ENCODE results near the gene IFIH1. TPM values are rescaled to one million over a fixed set of nuclear protein-coding genes. Genes with fewer than 3 reads are reported as not detected.

The IFIH1 gene
- total RNA-seq, 1 donor from 2014 or later = 27.9 TPM

GRCh38 chr2:162243715-162244114 lies 74.8 kb downstream of the IFIH1 start:
- DNase-seq (ENCODE audit: low spot score) = no peak
- H3K36me3 Mint-ChIP-seq (ENCODE audit: low read depth) = no peaks in the 10 kb centered on the region
- no peaks in the 10 kb centered on the region for H3K4me1 Mint-ChIP-seq (ENCODE audit: low read depth)
- intact Hi-C loops (cut with micrococcal nuclease) = no loop called here
- H3K4me3 Mint-ChIP-seq = no peak overlapping the region
- peaks cover 40% of the 10 kb centered on the region for H3K27me3 Mint-ChIP-seq (ENCODE audit: insufficient read depth)
- no peaks in the 10 kb centered on the region for H3K9me3 Mint-ChIP-seq
- H3K27ac Mint-ChIP-seq = no peak overlapping the region

GRCh38 chr2:162243294-162243693 lies 75.2 kb downstream of the IFIH1 start, which contains the start of gene FAP:
Gene FAP (minus strand): TSS chr2:162243445. CDS start chr2:162243327, 118 bp downstream.
- Mint-ChIP-seq H3K27me3 (ENCODE audit: insufficient read depth) (peaks cover 40% of the 10 kb centered on the region), H3K9me3 (no peaks in the 10 kb centered on the region), H3K36me3 (ENCODE audit: low read depth) (no peaks in the 10 kb centered on the region), H3K4me3 (no peak within 1 kb of the TSS), H3K4me1 (ENCODE audit: low read depth) (no peaks in the 10 kb centered on the region), H3K27ac (no peak within 1 kb of the TSS)
- no peak for DNase-seq (ENCODE audit: low spot score)
- intact Hi-C loops (cut with micrococcal nuclease) = no loop called here

- Mint-ChIP-seq H3K4me3 (no peak overlapping the region), H3K4me1 (ENCODE audit: low read depth) (no peaks in the 10 kb centered on the region), H3K27ac (no peak overlapping the region), H3K9me3 (no peaks in the 10 kb centered on the region), H3K36me3 (ENCODE audit: low read depth) (no peaks in the 10 kb centered on the region), H3K27me3 (ENCODE audit: insufficient read depth) (peaks cover 46% of the 10 kb centered on the region)
- intact Hi-C loops (cut with micrococcal nuclease) = no loop called here
- no peak for DNase-seq (ENCODE audit: low spot score)
These were observed 75.8 kb downstream of the IFIH1 start for GRCh38 chr2:162242586-162243280.

GRCh38 chr2:162241571-162241970 lies 76.9 kb downstream of the IFIH1 start:
- intact Hi-C loops (cut with micrococcal nuclease) = no loop called here
- DNase-seq (ENCODE audit: low spot score) = no peak
- Mint-ChIP-seq H3K27ac (no peak overlapping the region), H3K9me3 (no peaks in the 10 kb centered on the region), H3K4me1 (ENCODE audit: low read depth) (no peaks in the 10 kb centered on the region), H3K27me3 (ENCODE audit: insufficient read depth) (peaks cover 40% of the 10 kb centered on the region), H3K36me3 (ENCODE audit: low read depth) (no peaks in the 10 kb centered on the region), H3K4me3 (no peak overlapping the region)

GRCh38 chr2:162234620-162235462 lies 83.6 kb downstream of the IFIH1 start:
- DNase-seq (ENCODE audit: low spot score) = no peak
- Mint-ChIP-seq H3K9me3 (no peaks in the 10 kb centered on the region), H3K36me3 (ENCODE audit: low read depth) (no peaks in the 10 kb centered on the region), H3K27me3 (ENCODE audit: insufficient read depth) (peaks cover 23% of the 10 kb centered on the region), H3K4me3 (no peak overlapping the region), H3K4me1 (ENCODE audit: low read depth) (no peaks in the 10 kb centered on the region), H3K27ac (no peak overlapping the region)
- intact Hi-C loops (cut with micrococcal nuclease) = no loop called here

- H3K36me3 Mint-ChIP-seq (ENCODE audit: low read depth) = no peaks in the 10 kb centered on the region
- no peaks in the 10 kb centered on the region for H3K9me3 Mint-ChIP-seq
- DNase-seq (ENCODE audit: low spot score) = no peak
- no peak overlapping the region for H3K4me3 Mint-ChIP-seq
- peaks cover 21% of the 10 kb centered on the region for H3K27me3 Mint-ChIP-seq (ENCODE audit: insufficient read depth)
- H3K27ac Mint-ChIP-seq = no peak overlapping the region
- intact Hi-C loops (cut with micrococcal nuclease) = no loop called here
- H3K4me1 Mint-ChIP-seq (ENCODE audit: low read depth) = no peaks in the 10 kb centered on the region
These were observed 85.3 kb downstream of the IFIH1 start for GRCh38 chr2:162233197-162233596.

- Mint-ChIP-seq H3K4me1 (ENCODE audit: low read depth) (no peaks in the 10 kb centered on the region), H3K27ac (no peak overlapping the region), H3K4me3 (no peak overlapping the region), H3K9me3 (no peaks in the 10 kb centered on the region), H3K36me3 (ENCODE audit: low read depth) (no peaks in the 10 kb centered on the region), H3K27me3 (ENCODE audit: insufficient read depth) (peaks cover 20% of the 10 kb centered on the region)
- DNase-seq (ENCODE audit: low spot score) = no peak
- intact Hi-C loops (cut with micrococcal nuclease) = no loop called here
These were observed 85.8 kb downstream of the IFIH1 start for GRCh38 chr2:162232671-162233070.

- H3K4me3 Mint-ChIP-seq = no peak overlapping the region
- no peak for DNase-seq (ENCODE audit: low spot score)
- H3K9me3 Mint-ChIP-seq = no peaks in the 10 kb centered on the region
- H3K36me3 Mint-ChIP-seq (ENCODE audit: low read depth) = no peaks in the 10 kb centered on the region
- H3K27me3 Mint-ChIP-seq (ENCODE audit: insufficient read depth) = peaks cover 21% of the 10 kb centered on the region
- H3K4me1 Mint-ChIP-seq (ENCODE audit: low read depth) = no peaks in the 10 kb centered on the region
- no peak overlapping the region for H3K27ac Mint-ChIP-seq
- intact Hi-C loops (cut with micrococcal nuclease) = no loop called here
These were observed 86.5 kb downstream of the IFIH1 start for GRCh38 chr2:162232027-162232426.

GRCh38 chr2:162230761-162231160 lies 87.7 kb downstream of the IFIH1 start:
- no peaks in the 10 kb centered on the region for H3K4me1 Mint-ChIP-seq (ENCODE audit: low read depth)
- no peak overlapping the region for H3K27ac Mint-ChIP-seq
- no peaks in the 10 kb centered on the region for H3K36me3 Mint-ChIP-seq (ENCODE audit: low read depth)

GRCh38 chr2:162226836-162227235 lies 91.6 kb downstream of the IFIH1 start:
- peaks cover 43% of the 10 kb centered on the region for H3K27me3 Mint-ChIP-seq (ENCODE audit: insufficient read depth)
- no peaks in the 10 kb centered on the region for H3K36me3 Mint-ChIP-seq (ENCODE audit: low read depth)
- H3K4me1 Mint-ChIP-seq (ENCODE audit: low read depth) = no peaks in the 10 kb centered on the region
- H3K9me3 Mint-ChIP-seq = no peaks in the 10 kb centered on the region
- no peak overlapping the region for H3K4me3 Mint-ChIP-seq
- no peak overlapping the region for H3K27ac Mint-ChIP-seq
- intact Hi-C loops (cut with micrococcal nuclease) = no loop called here
- no peak for DNase-seq (ENCODE audit: low spot score)

More at GRCh38 chr2:162230761-162231160, 87.7 kb downstream of the IFIH1 start:
- intact Hi-C loops (cut with micrococcal nuclease) = no loop called here
- H3K27me3 Mint-ChIP-seq (ENCODE audit: insufficient read depth) = peaks cover 30% of the 10 kb centered on the region
- H3K4me3 Mint-ChIP-seq = no peak overlapping the region
- no peak for DNase-seq (ENCODE audit: low spot score)
- no peaks in the 10 kb centered on the region for H3K9me3 Mint-ChIP-seq

- Mint-ChIP-seq H3K4me3 (no peak overlapping the region), H3K4me1 (ENCODE audit: low read depth) (no peaks in the 10 kb centered on the region), H3K9me3 (no peaks in the 10 kb centered on the region), H3K27me3 (ENCODE audit: insufficient read depth) (peaks cover 34% of the 10 kb centered on the region), H3K36me3 (ENCODE audit: low read depth) (no peaks in the 10 kb centered on the region), H3K27ac (no peak overlapping the region)
- peak; percentile 24 for DNase-seq (ENCODE audit: low spot score)
- intact Hi-C loops (cut with micrococcal nuclease) = loop anchor here (1.0 to 5.0 kb wide), 3 partner anchors 68 to 634 kb away; partner anchors contain the start of gene GCG
These were observed 97.4 kb downstream of the IFIH1 start for GRCh38 chr2:162221064-162221463.

GRCh38 chr2:162220368-162220767 lies 98.1 kb downstream of the IFIH1 start:
- no peaks in the 10 kb centered on the region for H3K9me3 Mint-ChIP-seq
- DNase-seq (ENCODE audit: low spot score) = no peak
- no peak overlapping the region for H3K27ac Mint-ChIP-seq
- no peaks in the 10 kb centered on the region for H3K36me3 Mint-ChIP-seq (ENCODE audit: low read depth)
- intact Hi-C loops (cut with micrococcal nuclease) = loop anchor here (2.0 to 5.0 kb wide), 2 partner anchors 68 to 633 kb away; partner anchors contain the start of gene GCG
- H3K4me3 Mint-ChIP-seq = no peak overlapping the region
- peaks cover 39% of the 10 kb centered on the region for H3K27me3 Mint-ChIP-seq (ENCODE audit: insufficient read depth)
- no peaks in the 10 kb centered on the region for H3K4me1 Mint-ChIP-seq (ENCODE audit: low read depth)

- H3K4me1 Mint-ChIP-seq (ENCODE audit: low read depth) = no peaks in the 10 kb centered on the region
- DNase-seq (ENCODE audit: low spot score) = no peak
- intact Hi-C loops (cut with micrococcal nuclease) = no loop called here
- H3K4me3 Mint-ChIP-seq = no peak overlapping the region
- H3K9me3 Mint-ChIP-seq = no peaks in the 10 kb centered on the region
- peaks cover 32% of the 10 kb centered on the region for H3K27me3 Mint-ChIP-seq (ENCODE audit: insufficient read depth)
- no peaks in the 10 kb centered on the region for H3K36me3 Mint-ChIP-seq (ENCODE audit: low read depth)
- H3K27ac Mint-ChIP-seq = no peak overlapping the region
These were observed 99.1 kb downstream of the IFIH1 start for GRCh38 chr2:162219426-162219825.
